ENCODE data around the gene CUX1.
"Not testable (repeated sequence)": the region's sequence is repeated elsewhere in the genome, so short reads cannot be mapped to it uniquely, and the experiment has no call there.

DNA sequence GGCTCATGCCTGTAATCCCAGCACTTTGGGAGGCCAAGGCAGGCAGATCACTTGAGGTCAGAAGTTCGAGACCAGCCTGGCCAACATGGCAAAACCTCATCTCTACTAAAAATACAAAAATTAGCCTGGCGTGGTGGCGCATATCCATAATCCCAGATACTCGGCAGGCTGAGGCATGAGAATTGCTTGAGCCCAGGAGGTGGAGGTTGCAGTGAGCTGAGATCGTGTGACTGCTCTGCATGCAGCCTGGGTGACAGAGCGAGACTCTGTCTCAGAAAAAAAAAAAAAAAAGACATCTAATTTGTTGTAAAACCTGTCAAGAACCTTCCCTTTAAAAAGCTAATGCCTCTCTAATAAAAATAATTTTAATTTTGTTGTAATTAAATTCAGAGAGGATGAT lies 5.2 kb downstream of the CUX1 start:
- TF ChIP-seq, protein P1, sequence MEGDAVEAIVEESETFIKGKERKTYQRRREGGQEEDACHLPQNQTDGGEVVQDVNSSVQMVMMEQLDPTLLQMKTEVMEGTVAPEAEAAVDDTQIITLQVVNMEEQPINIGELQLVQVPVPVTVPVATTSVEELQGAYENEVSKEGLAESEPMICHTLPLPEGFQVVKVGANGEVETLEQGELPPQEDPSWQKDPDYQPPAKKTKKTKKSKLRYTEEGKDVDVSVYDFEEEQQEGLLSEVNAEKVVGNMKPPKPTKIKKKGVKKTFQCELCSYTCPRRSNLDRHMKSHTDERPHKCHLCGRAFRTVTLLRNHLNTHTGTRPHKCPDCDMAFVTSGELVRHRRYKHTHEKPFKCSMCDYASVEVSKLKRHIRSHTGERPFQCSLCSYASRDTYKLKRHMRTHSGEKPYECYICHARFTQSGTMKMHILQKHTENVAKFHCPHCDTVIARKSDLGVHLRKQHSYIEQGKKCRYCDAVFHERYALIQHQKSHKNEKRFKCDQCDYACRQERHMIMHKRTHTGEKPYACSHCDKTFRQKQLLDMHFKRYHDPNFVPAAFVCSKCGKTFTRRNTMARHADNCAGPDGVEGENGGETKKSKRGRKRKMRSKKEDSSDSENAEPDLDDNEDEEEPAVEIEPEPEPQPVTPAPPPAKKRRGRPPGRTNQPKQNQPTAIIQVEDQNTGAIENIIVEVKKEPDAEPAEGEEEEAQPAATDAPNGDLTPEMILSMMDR (IDR thresholded peaks at IDR 0.05) = not testable (repeated sequence)
- not testable (repeated sequence) for TF ChIP-seq POLR2A (IDR thresholded peaks at IDR 0.05); POLR2AphosphoS5 (IDR thresholded peaks at IDR 0.05); EP300 (IDR thresholded peaks at IDR 0.05; ENCODE audit: low read depth)
